SKM-1 (cell line): ENCODE results near the gene GCKR.

ENCODE experiments used
- DNase-seq: peaks from one replicate; lab custom pipeline; 2025; ENCODE audit not compliant: unreplicated experiment; lab: John Stamatoyannopoulos, UW

GCKR gene

GRCh38 chr2:27496357-27497287 lies at the start of gene GCKR:
Gene GCKR (plus strand): TSS chr2:27496839. CDS start chr2:27496905, 66 bp downstream.
- DNase-seq: no peak

- DNase-seq: no peak
These were observed 48.3 kb upstream of the GCKR start for GRCh38 chr2:27448381-27448780.

GRCh38 chr2:27451095-27451494 lies 45.5 kb upstream of the GCKR start:
- DNase-seq: no peak

GRCh38 chr2:27453968-27454367 lies 42.7 kb upstream of the GCKR start:
- DNase-seq: no peak

GRCh38 chr2:27461118-27461517 lies 35.5 kb upstream of the GCKR start:
- DNase-seq: no peak

GRCh38 chr2:27464443-27464842 lies 32.2 kb upstream of the GCKR start:
- DNase-seq: no peak

GRCh38 chr2:27471961-27472360 lies 24.7 kb upstream of the GCKR start:
- DNase-seq: no peak

- no peak for DNase-seq
These were observed 11.1 kb upstream of the GCKR start for GRCh38 chr2:27485496-27485895.

GRCh38 chr2:27489118-27489497 lies 7.5 kb upstream of the GCKR start:
- no peak for DNase-seq

- DNase-seq: peak; percentile 80
These were observed 6.9 kb upstream of the GCKR start, which contains the start of gene IFT172 for GRCh38 chr2:27489498-27490397. Gene IFT172 (minus strand): TSS chr2:27489743. CDS start chr2:27489653, 90 bp downstream.

GRCh38 chr2:27492557-27492956 lies 4.1 kb upstream of the GCKR start:
- no peak for DNase-seq

- DNase-seq: no peak
These were observed 2.7 kb upstream of the GCKR start for GRCh38 chr2:27493948-27494283.

GRCh38 chr2:27494284-27494943 lies 2.2 kb upstream of the GCKR start:
- DNase-seq: no peak

GRCh38 chr2:27494944-27495554 lies 1.6 kb upstream of the GCKR start, which contains the start of gene FNDC4:
Gene FNDC4 (minus strand): TSS chr2:27495200. CDS start chr2:27494679, 521 bp downstream.
- no peak for DNase-seq

GRCh38 chr2:27495840-27496356 lies 741 bp upstream of the GCKR start:
- DNase-seq: no peak

- no peak for DNase-seq
These were observed 619 bp downstream of the GCKR start for GRCh38 chr2:27497288-27497627.

- DNase-seq: no peak
These were observed 2.3 kb downstream of the GCKR start for GRCh38 chr2:27498975-27499374.

GRCh38 chr2:27501042-27501441 lies 4.4 kb downstream of the GCKR start:
- no peak for DNase-seq

- no peak for DNase-seq
These were observed 5.5 kb downstream of the GCKR start for GRCh38 chr2:27502142-27502541.

- DNase-seq: no peak
These were observed 9.9 kb downstream of the GCKR start for GRCh38 chr2:27506587-27506986.

- no peak for DNase-seq
These were observed 10.7 kb downstream of the GCKR start for GRCh38 chr2:27507293-27507692.
